PC-9 (cell line): ENCODE data around the gene CCDC28B. TPM values are rescaled to one million over a fixed set of nuclear protein-coding genes. Genes with fewer than 3 reads are reported as not detected.

Experiments
- BruUV-seq: library from RNA; stranded (reverse); fragments of 400-500 nt; replicated peaks from 2 replicates; lab custom pipeline; 2021; lab: Mats Ljungman, UMichigan
- CTCF ChIA-PET: fragments of 300-600 bp; sonication (Branson Sonifier 250); formaldehyde crosslinking; loops from one replicate; lab custom pipeline; 2022; ENCODE audit warnings: antibody characterized with exemption; lab: Charles Lee
- POLR2A ChIA-PET: fragments of 300-600 bp; sonication (Branson Sonifier 250); formaldehyde crosslinking; loops from one replicate; lab custom pipeline; 2022; ENCODE audit warnings: antibody characterized with exemption; ENCODE audit not compliant: unreplicated experiment; lab: Charles Lee
- DNase-seq, 2 experiments: peaks; one replicate each; pipeline versions ENCODE4 v3.0.0 to v3.0.0-alpha.2; 2015 to 2022; ENCODE audit warnings: mixed read lengths in 1 of 2
- H2AFZ ChIP-seq: fragments of 200-600 bp; sonication (generic); 2 replicates; pipeline ENCODE4 v1.8.1; 2017; ENCODE audit warnings: antibody characterized with exemption
- H3F3A ChIP-seq: fragments of 200-600 bp; sonication (generic); 2 replicates; pipeline ENCODE4 v1.8.1; 2017; ENCODE audit warnings: antibody characterized with exemption, mild to moderate bottlenecking, low read depth; ENCODE audit not compliant: insufficient read depth
- H3K27ac ChIP-seq: fragments of 200-600 bp; sonication (generic); 2 replicates; pipeline ENCODE4 v1.6.1; 2016; ENCODE audit warnings: mixed run types
- H3K27me3 ChIP-seq: fragments of 200-600 bp; sonication (generic); 2 replicates; pipeline ENCODE4 v1.6.1; 2016; ENCODE audit warnings: low read depth, mixed run types; ENCODE audit not compliant: insufficient read depth
- H3K36me3 ChIP-seq: fragments of 200-600 bp; sonication (generic); 2 replicates; pipeline ENCODE4 v1.6.1; 2016; ENCODE audit warnings: low read depth, mixed run types
- H3K4me1 ChIP-seq: fragments of 200-600 bp; sonication (generic); replicated peaks from 2 replicates; pipeline ENCODE4 v1.6.1; 2016; ENCODE audit warnings: mixed run types; ENCODE audit not compliant: insufficient read depth
- H3K4me2 ChIP-seq: fragments of 200-600 bp; sonication (generic); 2 replicates; pipeline ENCODE4 v1.6.1; 2017; ENCODE audit warnings: mixed run types
- H3K4me3 ChIP-seq: fragments of 200-600 bp; sonication (generic); 2 replicates; pipeline ENCODE4 v1.6.1; 2016; ENCODE audit warnings: mixed run types
- H3K79me2 ChIP-seq: fragments of 200-600 bp; sonication (generic); 2 replicates; pipeline ENCODE4 v1.6.1; 2017; ENCODE audit warnings: low read depth, mixed run types
- H3K9me2 ChIP-seq: fragments of 200-600 bp; sonication (generic); 2 replicates; pipeline ENCODE4 v1.8.1; 2017; ENCODE audit warnings: mild to moderate bottlenecking; ENCODE audit not compliant: insufficient read depth
- H3K9me3 ChIP-seq: fragments of 200-600 bp; sonication (generic); 2 replicates; pipeline ENCODE4 v1.8.1; 2016; ENCODE audit warnings: low read depth; ENCODE audit not compliant: insufficient read depth
- H4K20me1 ChIP-seq: fragments of 200-600 bp; sonication (generic); 2 replicates; pipeline ENCODE4 v1.8.1; 2017; ENCODE audit not compliant: insufficient read depth
- EZH2 ChIP-seq: fragments of 200-600 bp; sonication (generic); IDR thresholded peaks from 2 replicates; pipeline ENCODE4 v1.8.0; 2017; ENCODE audit warnings: antibody characterized with exemption, low read depth
- intact Hi-C: fragments of 100-400 bp; cut with micrococcal nuclease; formaldehyde crosslinking; loops from one replicate; pipeline ENCODE4 v1.10.0; 2022; ENCODE audit not compliant: unreplicated experiment
- total RNA-seq: library from RNA; stranded (reverse); gene quantifications from 2 replicates; pipeline ENCODE4 v1.2.3, GENCODE V29; 2021
- TF ChIP-seq, protein P1 (sequence below): fragments of 200-600 bp; sonication (generic); conservative IDR thresholded peaks from 2 replicates; pipeline ENCODE4 v1.6.1; 2017; ENCODE audit warnings: mixed run types, antibody characterized with exemption, mild to moderate bottlenecking, moderate library complexity

The CCDC28B gene
- total RNA-seq, 1 experiment from 2014 or later = 4.4 TPM

DNA sequence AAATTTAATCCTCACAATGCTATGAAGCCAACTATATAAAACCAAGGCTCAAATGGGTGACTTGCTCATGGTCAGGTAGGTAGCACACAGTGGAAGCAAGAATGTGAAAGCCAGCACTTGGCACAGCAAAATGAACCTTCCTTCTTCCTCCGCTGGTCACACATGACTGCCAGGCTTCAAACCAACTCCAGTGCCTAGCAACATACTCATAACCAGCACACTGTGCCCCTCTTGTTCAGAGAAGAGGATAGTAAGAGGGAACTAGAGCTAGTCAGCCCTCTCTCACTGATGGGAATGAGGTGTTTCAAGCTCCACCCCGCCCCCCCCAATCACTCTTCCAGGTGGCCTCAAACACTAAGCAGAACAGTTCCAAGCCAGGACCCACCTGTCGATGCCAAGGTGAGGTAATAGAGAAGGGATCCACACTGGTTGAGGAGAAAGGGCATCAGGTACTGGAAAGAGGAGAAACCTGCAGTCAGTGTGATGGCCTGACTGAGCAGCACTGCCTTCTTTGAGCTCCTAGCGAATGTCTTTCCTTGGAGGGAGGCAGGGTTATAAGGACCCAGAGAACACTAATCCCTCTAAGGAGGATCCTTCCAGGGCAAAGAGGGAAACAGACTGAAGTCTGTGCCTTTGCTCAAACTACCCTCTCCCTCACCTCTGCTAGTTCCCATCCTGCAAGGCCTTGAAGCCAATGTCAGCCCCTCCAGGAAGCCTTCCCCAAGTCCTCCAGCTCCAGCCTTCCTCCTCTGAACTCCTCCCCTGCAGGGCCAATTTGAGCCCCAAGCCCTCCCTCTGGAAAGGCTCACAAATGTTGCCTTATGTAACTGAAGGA, 20.6 kb downstream of the CCDC28B start:
- Histone ChIP-seq H3K9me2 (no peaks in the 10 kb centered on the region), H3K4me1 (peaks cover 25% of the 10 kb centered on the region), H3K79me2 (peaks cover 43% of the 10 kb centered on the region), H3K4me3 (peak overlapping the region; percentile 85), H3F3A (peaks cover 30% of the 10 kb centered on the region; the same call in 1 of the 2 replicates), H2AFZ (peak overlapping the region; percentile 81), H3K9me3 (no peaks in the 10 kb centered on the region), H3K27me3 (no peaks in the 10 kb centered on the region), H3K36me3 (peaks cover 30% of the 10 kb centered on the region), H4K20me1 (no peaks in the 10 kb centered on the region; the same call in 1 of the 2 replicates), H3K4me2 (peak overlapping the region; percentile 99), H3K27ac (0 out of 2 replicates have a peak overlapping the region, but pooled peaks have one; percentile 59)
- TF ChIP-seq, protein P1, sequence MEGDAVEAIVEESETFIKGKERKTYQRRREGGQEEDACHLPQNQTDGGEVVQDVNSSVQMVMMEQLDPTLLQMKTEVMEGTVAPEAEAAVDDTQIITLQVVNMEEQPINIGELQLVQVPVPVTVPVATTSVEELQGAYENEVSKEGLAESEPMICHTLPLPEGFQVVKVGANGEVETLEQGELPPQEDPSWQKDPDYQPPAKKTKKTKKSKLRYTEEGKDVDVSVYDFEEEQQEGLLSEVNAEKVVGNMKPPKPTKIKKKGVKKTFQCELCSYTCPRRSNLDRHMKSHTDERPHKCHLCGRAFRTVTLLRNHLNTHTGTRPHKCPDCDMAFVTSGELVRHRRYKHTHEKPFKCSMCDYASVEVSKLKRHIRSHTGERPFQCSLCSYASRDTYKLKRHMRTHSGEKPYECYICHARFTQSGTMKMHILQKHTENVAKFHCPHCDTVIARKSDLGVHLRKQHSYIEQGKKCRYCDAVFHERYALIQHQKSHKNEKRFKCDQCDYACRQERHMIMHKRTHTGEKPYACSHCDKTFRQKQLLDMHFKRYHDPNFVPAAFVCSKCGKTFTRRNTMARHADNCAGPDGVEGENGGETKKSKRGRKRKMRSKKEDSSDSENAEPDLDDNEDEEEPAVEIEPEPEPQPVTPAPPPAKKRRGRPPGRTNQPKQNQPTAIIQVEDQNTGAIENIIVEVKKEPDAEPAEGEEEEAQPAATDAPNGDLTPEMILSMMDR = no peak
- TF ChIP-seq EZH2 = no peak
- CTCF ChIA-PET = interaction anchor here (0.6 to 1.0 kb wide), 2 partner anchors 180 to 468 kb away, joined by 3 read pairs; no protein-coding TSS in a partner anchor
- no peak for DNase-seq
- no TSS peak for BruUV-seq
- intact Hi-C loops = loop anchor here (10.0 kb wide), 1 partner anchor 174 kb away; the partner anchor contains the start of gene BSDC1
- POLR2A ChIA-PET = interaction anchor here (0.6 kb wide), 1 partner anchor 121 kb away, joined by 3 read pairs; no protein-coding TSS in a partner anchor

- no peaks in the 10 kb centered on the region for H3K9me3 ChIP-seq
- H2AFZ ChIP-seq = peak overlapping the region; percentile 81
- peaks cover 46% of the 10 kb centered on the region for H3K79me2 ChIP-seq
- 0 out of 2 replicates have a peak overlapping the region, but pooled peaks have one; percentile 59 for H3K27ac ChIP-seq
- intact Hi-C loops = loop anchor here (10.0 kb wide), 1 partner anchor 173 kb away; the partner anchor contains the start of gene BSDC1
- no peaks in the 10 kb centered on the region; the same call in 1 of the 2 replicates for H4K20me1 ChIP-seq
- peak overlapping the region; percentile 85 for H3K4me3 ChIP-seq
- DNase-seq = no peak
- ChIA-PET POLR2A (no interaction called here), CTCF (interaction anchor here (1.0 kb wide), 1 partner anchor 180 kb away, joined by 3 read pairs; no protein-coding TSS in a partner anchor)
- H3F3A ChIP-seq = peaks cover 24% of the 10 kb centered on the region; the same call in 1 of the 2 replicates
- peaks cover 30% of the 10 kb centered on the region for H3K36me3 ChIP-seq
- TF ChIP-seq, protein P1 = no peak
- TF ChIP-seq EZH2 = no peak
- peak overlapping the region; percentile 99 for H3K4me2 ChIP-seq
- H3K9me2 ChIP-seq = no peaks in the 10 kb centered on the region
- H3K27me3 ChIP-seq = no peaks in the 10 kb centered on the region
- H3K4me1 ChIP-seq = peaks cover 25% of the 10 kb centered on the region
- no TSS peak for BruUV-seq
These were observed 21.2 kb downstream of the CCDC28B start for GRCh38 chr1:32221581-32221979.

GRCh38 chr1:32221980-32222755, 21.8 kb downstream of the CCDC28B start, which contains the start of the genes EIF3I and TMEM234:
EIF3I (plus strand) TSS chr1:32222407; CDS start chr1:32222442, 35 bp downstream.
TMEM234 (minus strand) TSS chr1:32222353; CDS start chr1:32222322, 31 bp downstream.
- intact Hi-C loops = loop anchor here (10.0 kb wide), 1 partner anchor 173 kb away; the partner anchor contains the start of gene BSDC1
- Histone ChIP-seq H3K4me1 (peaks cover 25% of the 10 kb centered on the region), H3K4me3 (peak within 1 kb of the TSS; percentile 85), H3K36me3 (peaks cover 29% of the 10 kb centered on the region), H3K9me2 (no peaks in the 10 kb centered on the region), H2AFZ (peak within 1 kb of the TSS; percentile 81), H4K20me1 (no peaks in the 10 kb centered on the region; the same call in 1 of the 2 replicates), H3K79me2 (peaks cover 46% of the 10 kb centered on the region), H3F3A (peaks cover 21% of the 10 kb centered on the region; the same call in 1 of the 2 replicates), H3K9me3 (no peaks in the 10 kb centered on the region), H3K27me3 (no peaks in the 10 kb centered on the region), H3K27ac (peak within 1 kb of the TSS; percentile 59), H3K4me2 (peak within 1 kb of the TSS; percentile 99)
- CTCF ChIA-PET = no interaction called here
- DNase-seq = peak; percentile 87 to 88
- POLR2A ChIA-PET = interaction anchor here (0.5 kb wide), 1 partner anchor 93 kb away, joined by 6 read pairs; no protein-coding TSS in a partner anchor
- BruUV-seq = no TSS peak
- TF ChIP-seq EZH2 = no peak
- TF ChIP-seq, protein P1 = no peak
